ENCODE data around the gene NUP214. TPM values are rescaled to one million over a fixed set of nuclear protein-coding genes. Genes with fewer than 3 reads are reported as not detected.

Gene NUP214
- total RNA-seq, 1 donor from 2014 or later, result 67.4 TPM

- H3K27me3 Mint-ChIP-seq (ENCODE audit: low read depth), result no peaks in the 10 kb centered on the region
- peak overlapping the region; percentile 97 for H3K27ac Mint-ChIP-seq
- intact Hi-C loops (cut with micrococcal nuclease), result loop anchor here (5.0 to 10.0 kb wide), 3 partner anchors 125 to 1237 kb away; no protein-coding TSS in a partner anchor
- peaks cover 64% of the 10 kb centered on the region for H3K36me3 Mint-ChIP-seq (ENCODE audit: low read depth)
- peaks cover 41% of the 10 kb centered on the region for H3K4me1 Mint-ChIP-seq (ENCODE audit: low read depth)
- H3K9me3 Mint-ChIP-seq, result no peaks in the 10 kb centered on the region
- DNase-seq (ENCODE audit: low spot score), result no peak
- peak overlapping the region; percentile 100 for H3K4me3 Mint-ChIP-seq (ENCODE audit: low read depth)
Measured at GRCh38 chr9:131272212-131272611, 146.8 kb downstream of the NUP214 start.

GRCh38 chr9:131273146-131273855 lies 147.9 kb downstream of the NUP214 start:
- peak overlapping the region; percentile 97 for H3K27ac Mint-ChIP-seq
- H3K27me3 Mint-ChIP-seq (ENCODE audit: low read depth), result no peaks in the 10 kb centered on the region
- H3K36me3 Mint-ChIP-seq (ENCODE audit: low read depth), result peaks cover 64% of the 10 kb centered on the region
- H3K4me3 Mint-ChIP-seq (ENCODE audit: low read depth), result peak overlapping the region; percentile 100
- no peaks in the 10 kb centered on the region for H3K9me3 Mint-ChIP-seq
- no peak for DNase-seq (ENCODE audit: low spot score)
- H3K4me1 Mint-ChIP-seq (ENCODE audit: low read depth), result peaks cover 38% of the 10 kb centered on the region
- intact Hi-C loops (cut with micrococcal nuclease), result loop anchor here (5.0 to 10.0 kb wide), 3 partner anchors 124 to 1238 kb away; no protein-coding TSS in a partner anchor

GRCh38 chr9:131273856-131274673 lies 148.7 kb downstream of the NUP214 start:
- Mint-ChIP-seq H3K27ac (peak overlapping the region; percentile 97), H3K4me1 (ENCODE audit: low read depth) (peaks cover 43% of the 10 kb centered on the region), H3K36me3 (ENCODE audit: low read depth) (peaks cover 63% of the 10 kb centered on the region), H3K9me3 (no peaks in the 10 kb centered on the region), H3K4me3 (ENCODE audit: low read depth) (peak overlapping the region; percentile 100), H3K27me3 (ENCODE audit: low read depth) (no peaks in the 10 kb centered on the region)
- intact Hi-C loops (cut with micrococcal nuclease), result loop anchor here (1.0 to 10.0 kb wide), 5 partner anchors 36 to 1239 kb away; no protein-coding TSS in a partner anchor
- DNase-seq (ENCODE audit: low spot score), result no peak

- Mint-ChIP-seq H3K27ac (peak overlapping the region; percentile 97), H3K9me3 (no peaks in the 10 kb centered on the region), H3K4me3 (ENCODE audit: low read depth) (peak overlapping the region; percentile 100), H3K27me3 (ENCODE audit: low read depth) (no peaks in the 10 kb centered on the region), H3K4me1 (ENCODE audit: low read depth) (peaks cover 38% of the 10 kb centered on the region), H3K36me3 (ENCODE audit: low read depth) (peaks cover 60% of the 10 kb centered on the region)
- intact Hi-C loops (cut with micrococcal nuclease), result loop anchor here (1.0 to 10.0 kb wide), 7 partner anchors 37 to 1240 kb away; partner anchors contain the start of genes NUP214 and POMT1
- no peak for DNase-seq (ENCODE audit: low spot score)
Measured at GRCh38 chr9:131274674-131275331, 149.4 kb downstream of the NUP214 start.

GRCh38 chr9:131275332-131276093 lies 150.1 kb downstream of the NUP214 start:
- DNase-seq (ENCODE audit: low spot score), result peak; percentile 24
- H3K4me1 Mint-ChIP-seq (ENCODE audit: low read depth), result peaks cover 34% of the 10 kb centered on the region
- intact Hi-C loops (cut with micrococcal nuclease), result loop anchor here (2.0 to 10.0 kb wide), 4 partner anchors 97 to 1241 kb away; partner anchors contain the start of genes NUP214 and POMT1

GRCh38 chr9:131276094-131276888 lies 150.9 kb downstream of the NUP214 start, which contains the start of gene FAM78A:
TSS of gene FAM78A (minus strand) at chr9:131276510. CDS start at chr9:131276179, 331 bp downstream.
- Mint-ChIP-seq H3K36me3 (ENCODE audit: low read depth) (peaks cover 48% of the 10 kb centered on the region), H3K4me1 (ENCODE audit: low read depth) (peaks cover 27% of the 10 kb centered on the region), H3K27me3 (ENCODE audit: low read depth) (peaks cover 4% of the 10 kb centered on the region), H3K4me3 (ENCODE audit: low read depth) (peak within 1 kb of the TSS; percentile 100), H3K27ac (peak within 1 kb of the TSS; percentile 97), H3K9me3 (no peaks in the 10 kb centered on the region)
- intact Hi-C loops (cut with micrococcal nuclease), result loop anchor here (5.0 to 10.0 kb wide), 3 partner anchors 149 to 1241 kb away; partner anchors contain the start of genes NUP214 and POMT1
- peak; percentile 48 for DNase-seq (ENCODE audit: low spot score)

More at GRCh38 chr9:131275332-131276093, 150.1 kb downstream of the NUP214 start:
- no peaks in the 10 kb centered on the region for H3K9me3 Mint-ChIP-seq
- H3K27me3 Mint-ChIP-seq (ENCODE audit: low read depth), result no peaks in the 10 kb centered on the region
- H3K36me3 Mint-ChIP-seq (ENCODE audit: low read depth), result peaks cover 56% of the 10 kb centered on the region
- H3K4me3 Mint-ChIP-seq (ENCODE audit: low read depth), result peak overlapping the region; percentile 100
- H3K27ac Mint-ChIP-seq, result peak overlapping the region; percentile 97

- Mint-ChIP-seq H3K9me3 (no peaks in the 10 kb centered on the region), H3K27ac (no peak overlapping the region), H3K27me3 (ENCODE audit: low read depth) (peaks cover 8% of the 10 kb centered on the region), H3K4me3 (ENCODE audit: low read depth) (peak overlapping the region; percentile 56), H3K36me3 (ENCODE audit: low read depth) (peaks cover 43% of the 10 kb centered on the region), H3K4me1 (ENCODE audit: low read depth) (peaks cover 23% of the 10 kb centered on the region)
- DNase-seq (ENCODE audit: low spot score), result no peak
- intact Hi-C loops (cut with micrococcal nuclease), result loop anchor here (5.0 to 10.0 kb wide), 3 partner anchors 150 to 1242 kb away; partner anchors contain the start of genes NUP214 and POMT1
Measured at GRCh38 chr9:131276891-131277286, 151.5 kb downstream of the NUP214 start.

GRCh38 chr9:131277287-131277909 lies 152.0 kb downstream of the NUP214 start:
- DNase-seq (ENCODE audit: low spot score), result no peak
- H3K27ac Mint-ChIP-seq, result no peak overlapping the region
- intact Hi-C loops (cut with micrococcal nuclease), result loop anchor here (5.0 to 10.0 kb wide), 3 partner anchors 150 to 1243 kb away; partner anchors contain the start of genes NUP214 and POMT1
- H3K4me3 Mint-ChIP-seq (ENCODE audit: low read depth), result no peak overlapping the region
- H3K36me3 Mint-ChIP-seq (ENCODE audit: low read depth), result peaks cover 38% of the 10 kb centered on the region
- peaks cover 14% of the 10 kb centered on the region for H3K27me3 Mint-ChIP-seq (ENCODE audit: low read depth)
- no peaks in the 10 kb centered on the region for H3K9me3 Mint-ChIP-seq
- H3K4me1 Mint-ChIP-seq (ENCODE audit: low read depth), result peaks cover 23% of the 10 kb centered on the region

GRCh38 chr9:131277910-131278701 lies 152.7 kb downstream of the NUP214 start:
- peak overlapping the region; percentile 91 for H3K27ac Mint-ChIP-seq
- peak; percentile 67 for DNase-seq (ENCODE audit: low spot score)
- peaks cover 33% of the 10 kb centered on the region for H3K36me3 Mint-ChIP-seq (ENCODE audit: low read depth)
- H3K4me1 Mint-ChIP-seq (ENCODE audit: low read depth), result peaks cover 19% of the 10 kb centered on the region
- H3K27me3 Mint-ChIP-seq (ENCODE audit: low read depth), result peaks cover 14% of the 10 kb centered on the region
- H3K4me3 Mint-ChIP-seq (ENCODE audit: low read depth), result peak overlapping the region; percentile 85
- no peaks in the 10 kb centered on the region for H3K9me3 Mint-ChIP-seq
- intact Hi-C loops (cut with micrococcal nuclease), result loop anchor here (5.0 to 10.0 kb wide), 3 partner anchors 151 to 1243 kb away; partner anchors contain the start of genes NUP214 and POMT1

GRCh38 chr9:131278702-131279111 lies 153.3 kb downstream of the NUP214 start:
- H3K4me3 Mint-ChIP-seq (ENCODE audit: low read depth), result peak overlapping the region; percentile 85
- intact Hi-C loops (cut with micrococcal nuclease), result loop anchor here (5.0 to 10.0 kb wide), 3 partner anchors 151 to 1244 kb away; partner anchors contain the start of genes NUP214 and POMT1
- H3K27me3 Mint-ChIP-seq (ENCODE audit: low read depth), result peaks cover 20% of the 10 kb centered on the region
- H3K27ac Mint-ChIP-seq, result peak overlapping the region; percentile 91
- DNase-seq (ENCODE audit: low spot score), result peak; percentile 44
- H3K9me3 Mint-ChIP-seq, result no peaks in the 10 kb centered on the region
- peaks cover 19% of the 10 kb centered on the region for H3K4me1 Mint-ChIP-seq (ENCODE audit: low read depth)
- peaks cover 27% of the 10 kb centered on the region for H3K36me3 Mint-ChIP-seq (ENCODE audit: low read depth)

Measured in activated T-helper 2 cell treated with anti-CD3 and anti-CD28 coated beads, Interferon-gamma antibody, Interleukin-2, Interleukin-4, amounts not matched to agents 10 μg/mL and 5 μg/mL and 100 μg/mL, durations not matched to agents 14 hours and 24 hours and 36 hours (primary cell).